Osteocyte (in vitro differentiated cells): Measurements from ENCODE around the gene AKT2. TPM values are rescaled to one million over a fixed set of nuclear protein-coding genes. Genes with fewer than 3 reads are reported as not detected.

Source experiments
- DNase-seq: peaks from one replicate; pipeline ENCODE4 v3.0.0; 2021; ENCODE audit warnings: mixed read lengths; ENCODE audit not compliant: unreplicated experiment; ENCODE audit errors: extremely low spot score
- H3K27ac Mint-ChIP-seq: one replicate; pipeline ENCODE4 v1.8.0; 2021; ENCODE audit warnings: mild to moderate bottlenecking, mixed read lengths; ENCODE audit not compliant: unreplicated experiment
- H3K27me3 Mint-ChIP-seq: one replicate; pipeline ENCODE4 v1.8.0; 2021; ENCODE audit warnings: mixed read lengths; ENCODE audit not compliant: unreplicated experiment
- H3K36me3 Mint-ChIP-seq: one replicate; pipeline ENCODE4 v1.8.0; 2021; ENCODE audit warnings: mixed read lengths; ENCODE audit not compliant: unreplicated experiment
- H3K4me1 Mint-ChIP-seq: one replicate; pipeline ENCODE4 v1.8.0; 2021; ENCODE audit warnings: mixed read lengths; ENCODE audit not compliant: unreplicated experiment
- H3K4me3 Mint-ChIP-seq: one replicate; pipeline ENCODE4 v1.8.0; 2021; ENCODE audit warnings: mild to moderate bottlenecking, moderate library complexity, mixed read lengths; ENCODE audit not compliant: unreplicated experiment
- H3K9me3 Mint-ChIP-seq: one replicate; pipeline ENCODE4 v1.8.0; 2021; ENCODE audit warnings: mixed read lengths; ENCODE audit not compliant: unreplicated experiment
- total RNA-seq: library from RNA; stranded (reverse); gene quantifications from 2 replicates; pipeline ENCODE4 v1.2.1, GENCODE V29; 2021
- TF ChIP-seq, protein P1 (sequence below): fragments of 200-600 bp; sonication (generic); IDR thresholded peaks from 2 replicates; pipeline ENCODE4 v1.5.0; 2021; ENCODE audit warnings: antibody characterized with exemption, mild to moderate bottlenecking, moderate library complexity

AKT2 gene
- total RNA-seq, 1 donor from 2014 or later: 152 TPM

DNA sequence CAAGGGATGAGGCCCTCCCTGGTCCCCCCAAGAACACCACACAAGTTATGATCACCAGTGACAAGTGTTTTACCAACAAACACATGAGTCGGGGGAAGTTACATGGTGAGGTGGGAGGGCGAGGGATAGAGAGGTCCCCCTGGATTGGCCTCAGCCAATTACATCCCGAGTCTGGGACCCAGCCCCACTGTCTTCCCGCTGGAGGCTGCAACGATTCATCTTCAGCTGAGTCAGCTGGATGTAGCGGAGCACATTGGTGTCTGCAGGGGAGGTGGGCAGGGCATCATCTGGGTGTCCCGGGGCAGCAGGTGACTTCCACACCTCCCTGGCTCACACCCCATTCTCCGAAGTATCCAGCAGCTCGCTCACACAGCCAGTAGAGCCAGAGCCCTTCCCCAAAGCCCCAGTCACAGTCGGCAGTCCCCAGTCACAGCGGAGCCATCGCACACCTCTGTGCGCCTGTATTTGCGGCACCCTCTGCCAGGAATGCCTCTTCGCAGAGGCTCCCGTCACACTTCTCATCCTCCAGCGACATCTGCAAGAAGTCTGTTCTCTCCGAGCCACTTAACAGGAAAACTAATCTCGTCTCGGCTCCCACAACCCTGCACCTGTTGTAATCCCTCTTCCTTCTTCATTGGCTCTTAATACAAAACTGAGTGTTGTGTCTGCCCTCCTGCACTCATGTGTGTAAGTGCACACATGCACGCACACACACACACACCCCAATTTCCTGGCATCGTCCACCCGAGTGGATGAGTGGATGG, 69.0 kb downstream of the AKT2 start:
- TF ChIP-seq, protein P1, sequence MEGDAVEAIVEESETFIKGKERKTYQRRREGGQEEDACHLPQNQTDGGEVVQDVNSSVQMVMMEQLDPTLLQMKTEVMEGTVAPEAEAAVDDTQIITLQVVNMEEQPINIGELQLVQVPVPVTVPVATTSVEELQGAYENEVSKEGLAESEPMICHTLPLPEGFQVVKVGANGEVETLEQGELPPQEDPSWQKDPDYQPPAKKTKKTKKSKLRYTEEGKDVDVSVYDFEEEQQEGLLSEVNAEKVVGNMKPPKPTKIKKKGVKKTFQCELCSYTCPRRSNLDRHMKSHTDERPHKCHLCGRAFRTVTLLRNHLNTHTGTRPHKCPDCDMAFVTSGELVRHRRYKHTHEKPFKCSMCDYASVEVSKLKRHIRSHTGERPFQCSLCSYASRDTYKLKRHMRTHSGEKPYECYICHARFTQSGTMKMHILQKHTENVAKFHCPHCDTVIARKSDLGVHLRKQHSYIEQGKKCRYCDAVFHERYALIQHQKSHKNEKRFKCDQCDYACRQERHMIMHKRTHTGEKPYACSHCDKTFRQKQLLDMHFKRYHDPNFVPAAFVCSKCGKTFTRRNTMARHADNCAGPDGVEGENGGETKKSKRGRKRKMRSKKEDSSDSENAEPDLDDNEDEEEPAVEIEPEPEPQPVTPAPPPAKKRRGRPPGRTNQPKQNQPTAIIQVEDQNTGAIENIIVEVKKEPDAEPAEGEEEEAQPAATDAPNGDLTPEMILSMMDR: no peak
- Mint-ChIP-seq H3K9me3 (no peaks in the 10 kb centered on the region), H3K4me3 (no peak overlapping the region), H3K27me3 (peaks cover 18% of the 10 kb centered on the region), H3K27ac (no peak overlapping the region), H3K36me3 (peaks cover 4% of the 10 kb centered on the region), H3K4me1 (peaks cover 6% of the 10 kb centered on the region)
- DNase-seq: no peak

DNA sequence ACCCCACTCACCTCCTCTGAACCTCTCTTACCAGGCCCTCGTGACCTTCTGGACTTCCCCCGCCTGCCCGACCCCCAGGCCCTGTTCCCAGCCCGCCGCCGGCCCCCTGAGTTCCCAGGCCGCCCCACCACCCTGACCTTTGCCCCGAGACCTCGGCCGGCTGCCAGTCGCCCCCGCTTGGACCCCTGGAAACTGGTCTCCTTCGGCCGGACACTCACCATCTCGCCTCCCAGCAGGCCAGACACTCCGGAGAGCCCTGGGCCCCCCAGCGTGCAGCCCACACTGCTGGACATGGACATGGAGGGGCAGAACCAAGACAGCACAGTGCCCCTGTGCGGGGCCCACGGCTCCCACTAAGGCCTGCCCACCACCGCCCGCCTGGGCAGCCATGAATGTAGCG, 70.2 kb downstream of the AKT2 start:
- peaks cover 9% of the 10 kb centered on the region for H3K36me3 Mint-ChIP-seq
- H3K27me3 Mint-ChIP-seq: peaks cover 18% of the 10 kb centered on the region

DNA sequence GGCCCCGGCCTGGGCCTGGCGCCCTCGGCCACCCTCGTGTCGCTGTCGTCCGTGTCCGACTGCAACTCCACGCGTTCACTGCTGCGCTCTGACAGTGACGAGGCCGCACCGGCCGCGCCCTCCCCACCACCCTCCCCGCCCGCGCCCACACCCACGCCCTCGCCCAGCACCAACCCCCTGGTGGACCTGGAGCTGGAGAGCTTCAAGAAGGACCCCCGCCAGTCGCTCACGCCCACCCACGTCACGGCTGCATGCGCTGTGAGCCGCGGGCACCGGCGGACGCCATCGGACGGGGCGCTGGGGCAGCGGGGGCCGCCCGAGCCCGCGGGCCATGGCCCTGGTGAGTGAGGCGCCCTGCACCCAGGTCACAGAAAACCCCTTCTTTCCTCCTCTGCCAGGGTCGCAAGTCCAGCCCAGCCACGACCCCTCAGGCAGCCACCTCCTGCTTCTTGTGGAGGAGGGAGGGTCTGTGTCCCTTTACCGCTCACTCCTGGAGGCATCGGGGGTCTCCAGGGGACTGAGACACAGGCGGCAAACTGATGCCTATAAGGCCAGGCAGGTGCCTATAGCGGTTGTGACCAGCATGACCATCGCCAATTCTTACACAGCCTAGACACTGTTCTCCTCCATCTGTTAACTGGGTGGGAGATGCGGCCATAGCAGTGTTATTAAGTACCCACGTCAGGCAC, 71.1 kb downstream of the AKT2 start:
- no peak overlapping the region for H3K4me3 Mint-ChIP-seq
- H3K9me3 Mint-ChIP-seq: no peaks in the 10 kb centered on the region
- peaks cover 11% of the 10 kb centered on the region for H3K36me3 Mint-ChIP-seq
- no peak overlapping the region for H3K27ac Mint-ChIP-seq
- H3K27me3 Mint-ChIP-seq: peaks cover 18% of the 10 kb centered on the region
- DNase-seq: no peak
- peaks cover 2% of the 10 kb centered on the region for H3K4me1 Mint-ChIP-seq
- TF ChIP-seq, protein P1: no peak

More for the DNA sequence above, 70.2 kb downstream of the AKT2 start:
- TF ChIP-seq, protein P1: no peak
- Mint-ChIP-seq H3K4me3 (no peak overlapping the region), H3K9me3 (no peaks in the 10 kb centered on the region), H3K4me1 (peaks cover 6% of the 10 kb centered on the region), H3K27ac (no peak overlapping the region)
- DNase-seq: no peak

DNA sequence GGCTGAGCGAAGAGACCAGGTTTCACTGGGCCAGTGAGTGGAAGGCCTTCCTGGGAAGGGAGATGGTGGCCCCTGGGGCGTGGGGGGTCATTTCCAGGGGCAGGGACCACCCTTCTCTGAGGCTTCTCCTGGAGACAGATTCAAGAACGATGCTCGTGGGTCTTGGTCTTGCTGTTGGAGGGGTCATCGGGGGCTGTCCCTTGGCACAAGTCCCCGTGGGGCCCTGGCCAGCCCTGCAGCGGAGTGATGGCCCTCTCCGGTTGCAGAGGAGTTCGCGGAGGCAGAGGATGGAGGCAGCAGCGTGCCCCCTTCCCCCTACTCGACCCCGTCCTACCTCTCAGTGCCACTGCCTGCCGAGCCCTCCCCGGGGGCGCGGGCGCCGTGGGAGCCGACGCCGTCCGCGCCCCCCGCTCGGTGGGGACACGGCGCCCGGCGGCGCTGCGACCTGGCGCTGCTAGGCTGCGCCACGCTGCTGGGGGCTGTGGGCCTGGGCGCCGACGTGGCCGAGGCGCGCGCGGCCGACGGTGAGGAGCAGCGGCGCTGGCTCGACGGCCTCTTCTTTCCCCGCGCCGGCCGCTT, 71.8 kb downstream of the AKT2 start:
- DNase-seq: no peak
- TF ChIP-seq, protein P1: no peak
- H3K36me3 Mint-ChIP-seq: peaks cover 13% of the 10 kb centered on the region

DNA sequence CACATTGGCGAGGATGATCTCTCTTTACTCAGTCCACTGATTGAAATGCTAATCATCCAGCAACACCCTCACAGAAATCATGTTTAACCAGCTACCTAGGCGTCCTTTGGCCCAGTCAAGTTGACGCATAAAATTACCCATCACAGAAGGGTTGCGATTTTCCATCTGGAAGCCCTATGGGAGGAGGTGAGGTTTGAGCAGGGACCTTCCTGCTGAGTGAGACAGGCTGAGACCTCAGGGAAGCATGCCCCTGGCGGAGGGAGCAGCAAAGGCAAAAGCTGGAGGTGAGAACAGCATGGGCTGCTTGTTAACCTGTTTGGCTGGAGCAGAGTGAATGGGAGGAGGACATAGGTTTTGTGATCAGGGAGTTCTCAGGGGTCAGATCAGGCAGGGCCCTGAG, 74.3 kb downstream of the AKT2 start:
- Mint-ChIP-seq H3K36me3 (peaks cover 13% of the 10 kb centered on the region), H3K9me3 (no peaks in the 10 kb centered on the region), H3K27me3 (peaks cover 4% of the 10 kb centered on the region), H3K4me1 (no peaks in the 10 kb centered on the region), H3K4me3 (no peak overlapping the region), H3K27ac (no peak overlapping the region)
- no peak for DNase-seq
- TF ChIP-seq, protein P1: no peak

More for the DNA sequence above, 71.8 kb downstream of the AKT2 start:
- Mint-ChIP-seq H3K27ac (no peak overlapping the region), H3K4me1 (peaks cover 1% of the 10 kb centered on the region), H3K9me3 (no peaks in the 10 kb centered on the region), H3K27me3 (peaks cover 18% of the 10 kb centered on the region), H3K4me3 (no peak overlapping the region)
